AML-193 (cell line): ENCODE data around the gene SAMD13.

Experiments used
- DNase-seq, 2 experiments: peaks; one replicate each; lab custom pipeline; 2025; lab: John Stamatoyannopoulos, UW

The SAMD13 gene

GRCh38 chr1:84345220-84345619 is 43.7 kb downstream of the SAMD13 start:
- no peak for DNase-seq

GRCh38 chr1:84347271-84347931 is 45.9 kb downstream of the SAMD13 start:
- DNase-seq: no peak

GRCh38 chr1:84347932-84348555 is 46.5 kb downstream of the SAMD13 start:
- no peak for DNase-seq

- no peak for DNase-seq
Measured at GRCh38 chr1:84348759-84349158, 47.3 kb downstream of the SAMD13 start.

- no peak for DNase-seq
Measured at GRCh38 chr1:84350104-84350503, 48.6 kb downstream of the SAMD13 start.

- no peak for DNase-seq
Measured at GRCh38 chr1:84350550-84350949, 49.0 kb downstream of the SAMD13 start.

- no peak for DNase-seq
Measured at GRCh38 chr1:84352298-84353106, 51.0 kb downstream of the SAMD13 start.

- no peak for DNase-seq
Measured at GRCh38 chr1:84353695-84354094, 52.2 kb downstream of the SAMD13 start.

- no peak for DNase-seq
Measured at GRCh38 chr1:84355556-84355955, 54.0 kb downstream of the SAMD13 start.

GRCh38 chr1:84356881-84357280 is 55.4 kb downstream of the SAMD13 start:
- DNase-seq: no peak

- no peak for DNase-seq
Measured at GRCh38 chr1:84358695-84359094, 57.2 kb downstream of the SAMD13 start.

GRCh38 chr1:84360316-84360715 is 58.8 kb downstream of the SAMD13 start:
- no peak for DNase-seq

- no peak for DNase-seq
Measured at GRCh38 chr1:84361796-84362195, 60.3 kb downstream of the SAMD13 start.

- DNase-seq: no peak
Measured at GRCh38 chr1:84363019-84363418, 61.5 kb downstream of the SAMD13 start.

- no peak for DNase-seq
Measured at GRCh38 chr1:84363622-84364021, 62.1 kb downstream of the SAMD13 start.

GRCh38 chr1:84365225-84366221 is 64.0 kb downstream of the SAMD13 start:
- no peak for DNase-seq

GRCh38 chr1:84366786-84367185 is 65.3 kb downstream of the SAMD13 start:
- DNase-seq: no peak

- no peak for DNase-seq
Measured at GRCh38 chr1:84367219-84367618, 65.7 kb downstream of the SAMD13 start.

- DNase-seq: no peak
Measured at GRCh38 chr1:84368441-84368840, 66.9 kb downstream of the SAMD13 start.

GRCh38 chr1:84370266-84370665 is 68.8 kb downstream of the SAMD13 start:
- DNase-seq: no peak

- no peak for DNase-seq
Measured at GRCh38 chr1:84370831-84371394, 69.4 kb downstream of the SAMD13 start.
